MM.1S (cell line): ENCODE data around the gene SSH3.
A peak's percentile ranks its signal among the peaks of the same experiment; 100 is the strongest.

ENCODE experiments used
- DNase-seq: peaks from one replicate; pipeline ENCODE4 v3.0.0-alpha.2; 2015
- H2AFZ ChIP-seq: fragments of 300-600 bp; sonication (generic); 2 replicates; pipeline ENCODE4 v1.6.0; 2016; ENCODE audit warnings: antibody characterized with exemption, low read length
- H3F3A ChIP-seq: fragments of 300-600 bp; sonication (generic); 2 replicates; pipeline ENCODE4 v1.6.1; 2016; ENCODE audit warnings: mild to moderate bottlenecking, antibody characterized with exemption, low read length, moderate library complexity, mixed read lengths; ENCODE audit not compliant: insufficient read depth
- H3K27ac ChIP-seq: fragments of 300-600 bp; sonication (generic); 2 replicates; pipeline ENCODE4 v1.5.1; 2016; ENCODE audit warnings: mild to moderate bottlenecking, low read length
- H3K27me3 ChIP-seq: fragments of 300-600 bp; sonication (generic); replicated peaks from 2 replicates; pipeline ENCODE4 v1.6.0; 2016; ENCODE audit warnings: low read length; ENCODE audit not compliant: insufficient read depth
- H3K36me3 ChIP-seq: fragments of 300-600 bp; sonication (generic); replicated peaks from 2 replicates; pipeline ENCODE4 v1.6.1; 2016; ENCODE audit warnings: mild to moderate bottlenecking, low read length, mixed read lengths; ENCODE audit not compliant: insufficient read depth
- H3K4me1 ChIP-seq: fragments of 300-600 bp; sonication (generic); 2 replicates; pipeline ENCODE4 v1.6.1; 2016; ENCODE audit warnings: low read length, mixed read lengths
- H3K4me2 ChIP-seq: fragments of 300-600 bp; sonication (generic); 2 replicates; pipeline ENCODE4 v1.6.0; 2016; ENCODE audit warnings: low read depth, low read length
- H3K4me3 ChIP-seq: fragments of 300-600 bp; sonication (generic); 2 replicates; pipeline ENCODE4 v1.5.1; 2016; ENCODE audit warnings: low read length, mixed read lengths
- H3K79me2 ChIP-seq: fragments of 300-600 bp; sonication (generic); 2 replicates; pipeline ENCODE4 v1.6.1; 2016; ENCODE audit warnings: mixed run types, low read length, mixed read lengths
- H3K9ac ChIP-seq: fragments of 300-600 bp; sonication (generic); 2 replicates; pipeline ENCODE4 v1.6.1; 2016; ENCODE audit warnings: low read length, mixed read lengths
- H3K9me2 ChIP-seq: fragments of 300-600 bp; sonication (generic); replicated peaks from 2 replicates; pipeline ENCODE4 v1.6.1; 2016; ENCODE audit warnings: mild to moderate bottlenecking, low read length, mixed read lengths; ENCODE audit not compliant: insufficient read depth
- H3K9me3 ChIP-seq: fragments of 300-600 bp; sonication (generic); replicated peaks from 2 replicates; pipeline ENCODE4 v1.6.1; 2016; ENCODE audit warnings: mild to moderate bottlenecking, low read length, mixed read lengths; ENCODE audit not compliant: insufficient read depth
- H4K20me1 ChIP-seq: fragments of 300-600 bp; sonication (generic); 2 replicates; pipeline ENCODE4 v1.6.1; 2016; ENCODE audit warnings: mild to moderate bottlenecking, low read length, moderate library complexity, mixed read lengths; ENCODE audit not compliant: insufficient read depth
- CTCF ChIP-seq: fragments of 300-600 bp; sonication (generic); IDR thresholded peaks from 2 replicates; pipeline ENCODE4 v1.5.1; 2016; ENCODE audit warnings: antibody characterized with exemption, low read length, mixed read lengths
- EZH2 ChIP-seq: fragments of 300-600 bp; sonication (generic); optimal IDR thresholded peaks from 2 replicates; pipeline ENCODE3; 2017; ENCODE audit warnings: low read depth, mild to moderate bottlenecking, antibody characterized with exemption, low read length, mixed read lengths
- EZH2phosphoT487 ChIP-seq: fragments of 300-600 bp; sonication (generic); IDR thresholded peaks from 2 replicates; pipeline ENCODE4 v1.6.1; 2018; ENCODE audit warnings: antibody characterized with exemption, low read length

Gene SSH3

GRCh38 chr11:67349457-67349856 is 46.1 kb downstream of the SSH3 start:
- DNase-seq = no peak
- Histone ChIP-seq H3K9me2 (no peaks in the 10 kb centered on the region), H4K20me1 (no peaks in the 10 kb centered on the region), H3K4me3 (no peak overlapping the region), H3K9ac (no peak overlapping the region), H3K9me3 (no peaks in the 10 kb centered on the region), H2AFZ (no peak overlapping the region), H3K79me2 (peaks cover 8% of the 10 kb centered on the region; the same call in 1 of the 2 replicates), H3K27ac (no peak overlapping the region), H3K4me1 (peaks cover 30% of the 10 kb centered on the region), H3K4me2 (no peak overlapping the region), H3F3A (peaks cover 24% of the 10 kb centered on the region), H3K27me3 (no peaks in the 10 kb centered on the region), H3K36me3 (no peaks in the 10 kb centered on the region)
- TF ChIP-seq EZH2 (no peak), EZH2phosphoT487 (no peak), CTCF (no peak)

- Histone ChIP-seq H3K27ac (peak overlapping the region; percentile 4; the same call in 1 of the 2 replicates), H3K9me2 (no peaks in the 10 kb centered on the region), H3F3A (peaks cover 26% of the 10 kb centered on the region), H3K27me3 (no peaks in the 10 kb centered on the region), H3K4me3 (no peak overlapping the region), H3K79me2 (peaks cover 8% of the 10 kb centered on the region; the same call in 1 of the 2 replicates), H3K4me2 (peak overlapping the region; percentile 7; the same call in 1 of the 2 replicates), H3K4me1 (peaks cover 33% of the 10 kb centered on the region), H3K36me3 (no peaks in the 10 kb centered on the region), H2AFZ (no peak overlapping the region), H4K20me1 (no peaks in the 10 kb centered on the region), H3K9me3 (no peaks in the 10 kb centered on the region), H3K9ac (no peak overlapping the region)
- TF ChIP-seq EZH2 (no peak), EZH2phosphoT487 (no peak), CTCF (no peak)
- DNase-seq = no peak
Measured at GRCh38 chr11:67349928-67350465, 46.7 kb downstream of the SSH3 start.

DNA sequence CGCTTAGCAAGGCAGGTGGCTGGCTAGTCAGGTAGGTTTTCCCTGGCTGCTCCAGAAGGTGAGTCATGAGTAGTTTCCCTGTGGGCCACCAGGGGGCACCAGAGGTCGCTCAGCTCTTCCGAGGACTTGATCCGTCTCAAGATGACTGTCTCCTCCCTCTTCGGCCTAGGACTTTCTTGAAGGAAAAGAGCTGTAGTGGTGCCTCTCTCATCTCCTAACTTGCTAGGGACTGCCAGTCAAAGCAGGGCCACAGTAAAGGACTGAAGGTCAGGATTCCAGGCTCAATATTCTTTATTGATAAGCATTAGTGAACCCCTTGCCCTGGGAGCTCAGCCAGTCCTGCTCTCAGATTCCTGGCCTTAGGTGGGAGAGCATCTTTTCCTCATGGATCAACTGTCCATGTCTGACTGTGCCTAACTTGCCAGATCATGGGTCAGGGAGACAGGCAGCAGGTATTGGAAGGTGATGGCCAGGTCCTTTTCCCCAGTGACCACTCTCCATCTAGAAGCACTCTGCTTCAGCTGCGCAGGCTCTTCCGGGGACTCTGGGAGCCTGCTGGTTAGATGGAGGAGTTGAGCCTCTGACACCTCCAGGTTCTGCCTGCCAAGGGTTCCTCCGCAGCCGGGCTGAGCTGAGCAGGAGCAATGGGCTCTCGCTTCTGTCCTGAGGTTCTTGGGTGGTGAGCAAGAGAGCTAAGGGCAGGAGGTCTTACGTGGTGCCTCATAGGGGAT is 48.1 kb downstream of the SSH3 start:
- H3K9ac ChIP-seq = no peak overlapping the region
- peak overlapping the region; percentile 39; the same call in 1 of the 2 replicates for H3K4me2 ChIP-seq
- TF ChIP-seq EZH2 = no peak
- TF ChIP-seq CTCF = peak; percentile 92
- H2AFZ ChIP-seq = peak overlapping the region; percentile 19; the same call in 1 of the 2 replicates
- H3K4me1 ChIP-seq = peaks cover 33% of the 10 kb centered on the region
- no peaks in the 10 kb centered on the region for H4K20me1 ChIP-seq
- H3K27me3 ChIP-seq = no peaks in the 10 kb centered on the region
- peaks cover 8% of the 10 kb centered on the region; the same call in 1 of the 2 replicates for H3K79me2 ChIP-seq
- H3K27ac ChIP-seq = no peak overlapping the region
- H3K9me3 ChIP-seq = no peaks in the 10 kb centered on the region
- DNase-seq = peak; percentile 76
- H3K4me3 ChIP-seq = no peak overlapping the region
- no peaks in the 10 kb centered on the region for H3K9me2 ChIP-seq
- no peaks in the 10 kb centered on the region for H3K36me3 ChIP-seq
- H3F3A ChIP-seq = peaks cover 26% of the 10 kb centered on the region
